Left ventricle myocardium inferior (tissue), 1 donor: Measurements from ENCODE around the gene LHX5. TPM values are rescaled to one million over a fixed set of nuclear protein-coding genes. Genes with fewer than 3 reads are reported as not detected.

Experiments used
- DNase-seq: peaks from one replicate; pipeline ENCODE4 v3.0.0-alpha.2; 2020
- H3K27ac ChIP-seq: fragments of 200-600 bp; replicated peaks from 2 replicates; pipeline ENCODE4 v1.8.0; 2021
- H3K27me3 ChIP-seq: fragments of 200-600 bp; 2 replicates; pipeline ENCODE4 v1.8.0; 2021; ENCODE audit warnings: low read depth
- H3K36me3 ChIP-seq: fragments of 200-600 bp; 2 replicates; pipeline ENCODE4 v1.8.0; 2021
- H3K4me1 ChIP-seq: fragments of 200-600 bp; 2 replicates; pipeline ENCODE4 v1.8.0; 2021
- H3K4me3 ChIP-seq: fragments of 200-600 bp; 2 replicates; pipeline ENCODE4 v1.8.0; 2021; ENCODE audit warnings: mild to moderate bottlenecking, moderate library complexity
- H3K9me3 ChIP-seq: fragments of 200-600 bp; replicated peaks from 2 replicates; pipeline ENCODE4 v1.8.0; 2021
- intact Hi-C: fragments of 100-400 bp; cut with micrococcal nuclease; formaldehyde crosslinking; loops from one replicate; pipeline ENCODE4 v1.11.0; 2022
- long read RNA-seq: library from polyadenylated mRNA; unstranded; transcript quantifications from one replicate; pipeline ENCODE4 v2.0.0, GENCODE V29; 2021
- total RNA-seq: library from RNA; stranded (reverse); fragmentation: NEBNext Ultra II Directional; extraction: Animal tissue kit (Norgen Biotek cat#: 25700); gene quantifications from one replicate; pipeline ENCODE4 v1.2.1, GENCODE V29; 2021
- TF ChIP-seq, protein P1 (sequence below): fragments of 200-600 bp; IDR thresholded peaks from 2 replicates; pipeline ENCODE4 v1.8.0; 2021; ENCODE audit warnings: antibody characterized with exemption, mild to moderate bottlenecking, borderline replicate concordance
- donor health status: DM: no; HTN: yes; CAD: no; lungs with severe emphysema.

The LHX5 gene
- total RNA-seq = not detected
- long read RNA-seq = 0 reads

- H3K4me3 ChIP-seq = no peak within 1 kb of the TSS
- H3K36me3 ChIP-seq = no peaks in the 10 kb centered on the region
- TF ChIP-seq, protein P1, sequence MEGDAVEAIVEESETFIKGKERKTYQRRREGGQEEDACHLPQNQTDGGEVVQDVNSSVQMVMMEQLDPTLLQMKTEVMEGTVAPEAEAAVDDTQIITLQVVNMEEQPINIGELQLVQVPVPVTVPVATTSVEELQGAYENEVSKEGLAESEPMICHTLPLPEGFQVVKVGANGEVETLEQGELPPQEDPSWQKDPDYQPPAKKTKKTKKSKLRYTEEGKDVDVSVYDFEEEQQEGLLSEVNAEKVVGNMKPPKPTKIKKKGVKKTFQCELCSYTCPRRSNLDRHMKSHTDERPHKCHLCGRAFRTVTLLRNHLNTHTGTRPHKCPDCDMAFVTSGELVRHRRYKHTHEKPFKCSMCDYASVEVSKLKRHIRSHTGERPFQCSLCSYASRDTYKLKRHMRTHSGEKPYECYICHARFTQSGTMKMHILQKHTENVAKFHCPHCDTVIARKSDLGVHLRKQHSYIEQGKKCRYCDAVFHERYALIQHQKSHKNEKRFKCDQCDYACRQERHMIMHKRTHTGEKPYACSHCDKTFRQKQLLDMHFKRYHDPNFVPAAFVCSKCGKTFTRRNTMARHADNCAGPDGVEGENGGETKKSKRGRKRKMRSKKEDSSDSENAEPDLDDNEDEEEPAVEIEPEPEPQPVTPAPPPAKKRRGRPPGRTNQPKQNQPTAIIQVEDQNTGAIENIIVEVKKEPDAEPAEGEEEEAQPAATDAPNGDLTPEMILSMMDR = no peak
- H3K27ac ChIP-seq = no peak within 1 kb of the TSS
- peaks cover 25% of the 10 kb centered on the region for H3K4me1 ChIP-seq
- intact Hi-C loops = no loop called here
- no peak for DNase-seq
- H3K27me3 ChIP-seq = peaks cover 100% of the 10 kb centered on the region
- H3K9me3 ChIP-seq = no peaks in the 10 kb centered on the region
Observed at GRCh38 chr12:113471619-113472171, at the start of gene LHX5. LHX5 (minus strand) TSS chr12:113471871; CDS start chr12:113471498, 373 bp downstream.

- intact Hi-C loops = no loop called here
- Histone ChIP-seq H3K9me3 (no peaks in the 10 kb centered on the region), H3K4me1 (no peaks in the 10 kb centered on the region), H3K27ac (no peak overlapping the region), H3K36me3 (no peaks in the 10 kb centered on the region), H3K4me3 (no peak overlapping the region), H3K27me3 (peaks cover 100% of the 10 kb centered on the region)
- TF ChIP-seq, protein P1 = no peak
- no peak for DNase-seq
Observed at GRCh38 chr12:113519464-113520307, 48.0 kb upstream of the LHX5 start.

- H3K4me1 ChIP-seq = no peaks in the 10 kb centered on the region
- DNase-seq = no peak
- intact Hi-C loops = no loop called here
- H3K36me3 ChIP-seq = no peaks in the 10 kb centered on the region
- H3K27ac ChIP-seq = no peak overlapping the region
- no peak overlapping the region for H3K4me3 ChIP-seq
- H3K27me3 ChIP-seq = peaks cover 100% of the 10 kb centered on the region
- H3K9me3 ChIP-seq = no peaks in the 10 kb centered on the region
- TF ChIP-seq, protein P1 = no peak
Observed at GRCh38 chr12:113515082-113515856, 43.6 kb upstream of the LHX5 start.

DNA sequence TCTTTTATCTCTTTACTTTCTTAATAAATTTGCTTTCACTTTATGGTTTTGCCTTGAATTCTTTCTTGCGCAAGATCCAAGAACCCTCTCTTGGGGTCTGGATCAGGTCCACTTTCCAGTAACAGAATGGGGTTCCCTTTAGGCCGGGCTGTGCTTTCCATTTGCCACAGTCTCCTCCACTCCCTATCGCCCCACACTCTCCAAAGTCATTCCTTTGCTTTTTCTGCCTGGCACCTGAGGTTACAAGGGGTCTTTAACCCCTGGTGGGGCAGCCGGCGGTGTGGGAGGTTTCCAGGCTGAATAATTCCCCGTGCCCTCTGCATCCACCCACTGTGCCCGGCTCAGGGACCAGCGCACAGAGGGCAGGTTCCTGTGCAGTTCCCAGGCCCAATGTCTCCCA, 42.9 kb upstream of the LHX5 start:
- TF ChIP-seq, protein P1 = no peak
- Histone ChIP-seq H3K9me3 (no peaks in the 10 kb centered on the region), H3K27ac (no peak overlapping the region), H3K27me3 (peaks cover 100% of the 10 kb centered on the region), H3K4me1 (no peaks in the 10 kb centered on the region), H3K4me3 (no peak overlapping the region), H3K36me3 (no peaks in the 10 kb centered on the region)
- intact Hi-C loops = no loop called here
- no peak for DNase-seq

DNA sequence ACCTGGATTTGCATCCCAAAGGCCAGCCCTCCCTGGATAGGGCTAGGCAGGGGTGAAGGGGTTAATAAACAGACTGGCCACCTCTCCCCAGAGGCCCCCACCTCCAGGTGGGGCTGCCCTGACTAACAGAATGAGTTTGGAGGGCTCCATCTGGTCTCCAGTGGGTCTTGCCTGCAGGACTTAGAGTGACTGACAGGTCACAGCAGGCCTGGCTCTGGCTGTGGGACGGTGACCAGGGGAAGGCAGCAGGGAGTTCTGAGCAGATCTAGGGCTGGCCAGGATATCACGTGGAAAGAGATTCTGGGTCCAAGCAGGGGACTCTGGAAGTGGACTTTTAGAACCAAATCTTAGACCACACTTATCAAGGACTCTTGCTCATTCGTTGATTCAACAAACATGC, 40.9 kb upstream of the LHX5 start:
- Histone ChIP-seq H3K27me3 (peaks cover 100% of the 10 kb centered on the region), H3K9me3 (no peaks in the 10 kb centered on the region), H3K36me3 (no peaks in the 10 kb centered on the region), H3K4me1 (no peaks in the 10 kb centered on the region), H3K4me3 (no peak overlapping the region), H3K27ac (no peak overlapping the region)
- intact Hi-C loops = no loop called here
- no peak for DNase-seq
- TF ChIP-seq, protein P1 = no peak
